Neuronal stem cell (in vitro differentiated cells): Measurements from ENCODE around the gene PCTP.

Experiments used
- DNase-seq: peaks from one replicate; pipeline ENCODE4 v3.0.0-alpha.2; 2013; ENCODE audit warnings: low spot score
- H2AFZ ChIP-seq: one replicate; pipeline ENCODE4 v1.6.1; 2013; ENCODE audit warnings: mild to moderate bottlenecking, low read length, inconsistent platforms
- H2AK5ac ChIP-seq: 2 replicates; pipeline ENCODE4 v1.6.1; 2013; ENCODE audit warnings: low read depth, mild to moderate bottlenecking, inconsistent platforms, low read length, moderate library complexity, mixed read lengths
- H2BK120ac ChIP-seq: 2 replicates; pipeline ENCODE4 v1.6.1; 2013; ENCODE audit warnings: low read depth, mild to moderate bottlenecking, inconsistent platforms, low read length, moderate library complexity, mixed read lengths
- H2BK12ac ChIP-seq: one replicate; pipeline ENCODE4 v1.6.1; 2013; ENCODE audit warnings: low read length, inconsistent platforms
- H2BK15ac ChIP-seq: 2 replicates; pipeline ENCODE4 v1.6.1; 2013; ENCODE audit warnings: mild to moderate bottlenecking, low read length, inconsistent platforms, mixed read lengths
- H2BK5ac ChIP-seq: one replicate; pipeline ENCODE4 v1.6.1; 2013; ENCODE audit warnings: inconsistent platforms, mild to moderate bottlenecking, low read length, moderate library complexity
- H3K14ac ChIP-seq: one replicate; pipeline ENCODE4 v1.6.1; 2013; ENCODE audit warnings: low read length, inconsistent platforms
- H3K18ac ChIP-seq: 2 replicates; pipeline ENCODE4 v1.6.1; 2013; ENCODE audit warnings: low read length, inconsistent platforms
- H3K23ac ChIP-seq: 2 replicates; pipeline ENCODE4 v1.6.1; 2013; ENCODE audit warnings: low read depth, mild to moderate bottlenecking, mixed read lengths, low read length, inconsistent platforms; ENCODE audit not compliant: poor library complexity
- H3K27ac ChIP-seq: replicated peaks from 3 replicates; pipeline ENCODE4 v1.5.1; 2013; ENCODE audit warnings: low read length, inconsistent platforms
- H3K27me3 ChIP-seq, 3 experiments: 2 replicates each; pipeline ENCODE4 v1.6.1; 2013; ENCODE audit warnings: low read length in 3 of 3, mild to moderate bottlenecking in 2 of 3, inconsistent platforms in 1 of 3, low read depth in 1 of 3, mixed read lengths in 1 of 3, moderate library complexity in 1 of 3; ENCODE audit not compliant: control insufficient read depth in 3 of 3, insufficient read depth in 3 of 3
- H3K36me3 ChIP-seq, 2 donors: replicated peaks in 1 of 2; 2 replicates each; pipeline ENCODE4 v1.6.1; 2013; ENCODE audit warnings: low read length in 2 of 2; ENCODE audit not compliant: control insufficient read depth in 2 of 2, insufficient read depth in 2 of 2
- H3K4ac ChIP-seq: 2 replicates; pipeline ENCODE4 v1.6.1; 2013; ENCODE audit warnings: inconsistent platforms, mild to moderate bottlenecking, low read length, moderate library complexity
- H3K4me1 ChIP-seq, 2 donors: 1 replicate in 1 of 2; 2 replicates in 1 of 2; pipeline ENCODE4 v1.6.1; 2013; ENCODE audit warnings: low read length in 2 of 2, low read depth in 1 of 2; ENCODE audit not compliant: control insufficient read depth in 2 of 2, insufficient read depth in 1 of 2
- H3K4me2 ChIP-seq: one replicate; pipeline ENCODE4 v1.6.1; 2013; ENCODE audit warnings: mild to moderate bottlenecking, low read length, inconsistent platforms; ENCODE audit not compliant: insufficient read depth, poor library complexity, severe bottlenecking
- H3K4me3 ChIP-seq, 2 donors: 2 replicates each; pipeline ENCODE4 v1.5.1; 2013; ENCODE audit warnings: low read length in 2 of 2, mild to moderate bottlenecking in 2 of 2, inconsistent platforms in 1 of 2, moderate library complexity in 1 of 2
- H3K79me1 ChIP-seq: one replicate; pipeline ENCODE4 v1.6.1; 2013; ENCODE audit warnings: low read depth, mild to moderate bottlenecking, inconsistent platforms, low read length, moderate library complexity
- H3K9ac ChIP-seq: one replicate; pipeline ENCODE4 v1.6.1; 2013; ENCODE audit warnings: mild to moderate bottlenecking, low read depth, low read length, inconsistent platforms; ENCODE audit not compliant: poor library complexity
- H3K9me3 ChIP-seq, 2 donors: replicated peaks in 1 of 2; 2 replicates each; pipeline versions ENCODE3 to v1.6.1; 2013; ENCODE audit warnings: low read length in 2 of 2, mild to moderate bottlenecking in 2 of 2, inconsistent platforms in 1 of 2, low read depth in 1 of 2, mixed read lengths in 1 of 2, moderate library complexity in 1 of 2; ENCODE audit not compliant: control insufficient read depth in 2 of 2, insufficient read depth in 1 of 2
- H4K8ac ChIP-seq: one replicate; pipeline ENCODE4 v1.6.1; 2013; ENCODE audit warnings: low read depth, mild to moderate bottlenecking, inconsistent platforms, low read length, moderate library complexity
- H4K91ac ChIP-seq: one replicate; pipeline ENCODE4 v1.6.1; 2013; ENCODE audit warnings: low read length, low read depth, mild to moderate bottlenecking, inconsistent platforms; ENCODE audit not compliant: poor library complexity
- WGBS, 2 donors: extraction: QIAGEN DNeasy Blood & Tissue Kit; methylation state at CpG; one replicate each; pipeline ENCODE4 v1.1.7; 2013; ENCODE audit warnings: missing lambda C conversion rate in 2 of 2, mixed read lengths in 1 of 2; ENCODE audit not compliant: insufficient read length in 2 of 2, insufficient replicate concordance in 1 of 2; ENCODE audit errors: extremely low coverage in 2 of 2; 5-methylcytosine and 5-hydroxymethylcytosine counted together

PCTP gene

DNA sequence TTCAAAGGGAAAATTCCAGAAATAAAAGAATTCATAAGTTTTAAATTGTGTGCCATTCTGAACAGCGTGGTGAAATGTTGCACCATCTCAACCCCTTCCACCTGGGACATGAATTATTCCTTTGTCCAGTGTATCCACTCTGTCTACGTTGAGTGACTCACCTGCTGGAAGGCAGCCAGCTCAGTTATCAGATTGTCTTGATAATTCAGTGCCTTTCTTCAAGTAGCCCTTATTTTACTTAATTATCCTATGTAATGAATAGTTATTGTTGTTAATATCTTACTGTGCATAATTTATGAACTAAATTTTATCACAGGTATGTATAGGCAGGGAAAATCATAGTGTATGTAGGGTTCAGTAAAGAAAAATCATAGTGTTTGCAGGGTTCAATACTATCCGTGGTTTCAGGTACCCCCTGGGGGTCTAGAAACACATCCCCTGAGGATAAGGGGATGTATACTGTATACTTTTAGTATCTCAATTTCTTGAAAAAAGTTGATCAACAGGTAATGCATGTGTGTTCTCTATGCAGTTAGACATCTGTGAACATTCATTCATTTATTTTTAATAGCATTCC lies 7.7 kb upstream of the PCTP start:
- no peak overlapping the region for H3K23ac ChIP-seq
- H3K27ac ChIP-seq: no peak overlapping the region
- no peak overlapping the region for H2BK12ac ChIP-seq
- H3K9me3 ChIP-seq: no peaks in the 10 kb centered on the region
- no peak overlapping the region for H2BK120ac ChIP-seq
- no peak overlapping the region for H2AFZ ChIP-seq
- H3K18ac ChIP-seq: no peak overlapping the region
- H3K14ac ChIP-seq: no peak overlapping the region
- no peaks in the 10 kb centered on the region for H3K4me1 ChIP-seq
- no peaks in the 10 kb centered on the region for H3K36me3 ChIP-seq
- H2AK5ac ChIP-seq: no peak overlapping the region
- H3K79me1 ChIP-seq: no peaks in the 10 kb centered on the region
- H4K8ac ChIP-seq: no peak overlapping the region
- H3K9ac ChIP-seq: no peak overlapping the region
- DNase-seq: no peak
- H3K4me2 ChIP-seq: no peak overlapping the region
- no peak overlapping the region for H2BK5ac ChIP-seq
- no peak overlapping the region for H3K4me3 ChIP-seq
- H3K4ac ChIP-seq: no peak overlapping the region
- peaks cover 0 to 10% (median 0%) of the 10 kb centered on the region in 3 experiments for H3K27me3 ChIP-seq
- H4K91ac ChIP-seq: no peak overlapping the region
- H2BK15ac ChIP-seq: no peak overlapping the region
- no CpG with 5 or more reads among the region's 3 CpGs for WGBS, 2 donors

DNA sequence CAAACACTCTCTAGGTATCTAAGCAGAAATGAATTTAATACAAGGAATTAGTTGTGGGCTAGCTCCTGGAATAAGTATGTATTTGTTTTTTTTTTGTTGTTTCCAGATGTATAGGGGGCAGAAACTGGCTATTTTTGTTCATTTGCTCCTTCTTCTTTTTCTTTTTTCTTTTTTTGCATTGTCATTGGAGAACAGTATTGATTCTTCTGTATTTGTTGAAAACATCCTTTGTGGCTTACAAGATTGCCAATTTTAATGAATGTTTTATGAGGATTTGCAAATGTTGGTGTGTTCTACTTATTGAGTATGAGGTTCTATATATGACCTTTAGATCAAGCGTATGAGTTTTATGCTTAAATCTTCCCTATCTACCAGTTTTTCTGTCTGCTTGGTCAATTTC lies 5.6 kb upstream of the PCTP start:
- H2BK120ac ChIP-seq: no peak overlapping the region
- H3K4me3 ChIP-seq: no peak overlapping the region
- no peak overlapping the region for H4K91ac ChIP-seq
- H3K14ac ChIP-seq: no peak overlapping the region
- H2BK15ac ChIP-seq: no peak overlapping the region
- no peak overlapping the region for H3K4me2 ChIP-seq
- no peak overlapping the region for H3K27ac ChIP-seq
- DNase-seq: no peak
- no peak overlapping the region for H2AK5ac ChIP-seq
- no peak overlapping the region for H2BK5ac ChIP-seq
- no peak overlapping the region for H3K9ac ChIP-seq
- H3K27me3 ChIP-seq: peaks cover 0 to 14% (median 0%) of the 10 kb centered on the region in 3 experiments
- no peak overlapping the region for H2AFZ ChIP-seq
- no peak overlapping the region for H2BK12ac ChIP-seq
- no CpG with 5 or more reads among the region's 1 CpG for WGBS, 2 donors
- H3K36me3 ChIP-seq: no peaks in the 10 kb centered on the region
- no peak overlapping the region for H3K18ac ChIP-seq
- H3K23ac ChIP-seq: no peak overlapping the region
- no peak overlapping the region for H4K8ac ChIP-seq
- H3K79me1 ChIP-seq: no peaks in the 10 kb centered on the region
- no peaks in the 10 kb centered on the region for H3K4me1 ChIP-seq
- H3K9me3 ChIP-seq: no peaks in the 10 kb centered on the region
- no peak overlapping the region for H3K4ac ChIP-seq

DNA sequence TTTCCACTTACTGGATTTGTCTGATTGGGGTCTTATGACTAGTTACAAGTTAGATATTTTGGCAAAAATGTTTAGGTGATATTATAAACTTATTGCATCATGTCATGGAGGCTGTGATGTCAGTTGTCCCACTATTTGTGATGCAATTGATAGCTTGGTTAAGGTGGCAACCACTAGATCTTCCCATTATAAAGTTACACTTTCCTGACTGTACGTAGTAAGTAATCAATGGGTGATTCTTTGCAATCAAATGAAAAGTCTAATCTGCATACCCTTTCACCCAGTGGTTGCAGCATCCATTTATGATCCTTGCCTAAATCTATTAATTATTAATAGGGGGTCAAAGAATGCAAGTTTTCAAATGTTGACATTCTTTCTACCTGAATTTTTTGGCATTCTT lies 4.4 kb upstream of the PCTP start:
- Histone ChIP-seq H2AFZ (no peak overlapping the region), H3K9ac (no peak overlapping the region), H3K4me2 (no peak overlapping the region), H3K18ac (no peak overlapping the region), H3K4me1 (peaks cover 0 to 2% of the 10 kb centered on the region in 2 donors), H2BK12ac (no peak overlapping the region), H4K91ac (no peak overlapping the region), H3K9me3 (no peaks in the 10 kb centered on the region), H2BK5ac (no peak overlapping the region), H3K27ac (no peak overlapping the region), H4K8ac (no peak overlapping the region), H3K36me3 (no peaks in the 10 kb centered on the region), H2BK120ac (no peak overlapping the region), H3K4me3 (no peak overlapping the region), H3K4ac (no peak overlapping the region), H3K23ac (no peak overlapping the region), H2BK15ac (no peak overlapping the region), H3K79me1 (no peaks in the 10 kb centered on the region), H3K14ac (no peak overlapping the region), H3K27me3 (peaks cover 0 to 14% (median 0%) of the 10 kb centered on the region in 3 experiments), H2AK5ac (no peak overlapping the region)
- no CpG with 5 or more reads among the region's 1 CpG for WGBS, 2 donors
- DNase-seq: no peak

DNA sequence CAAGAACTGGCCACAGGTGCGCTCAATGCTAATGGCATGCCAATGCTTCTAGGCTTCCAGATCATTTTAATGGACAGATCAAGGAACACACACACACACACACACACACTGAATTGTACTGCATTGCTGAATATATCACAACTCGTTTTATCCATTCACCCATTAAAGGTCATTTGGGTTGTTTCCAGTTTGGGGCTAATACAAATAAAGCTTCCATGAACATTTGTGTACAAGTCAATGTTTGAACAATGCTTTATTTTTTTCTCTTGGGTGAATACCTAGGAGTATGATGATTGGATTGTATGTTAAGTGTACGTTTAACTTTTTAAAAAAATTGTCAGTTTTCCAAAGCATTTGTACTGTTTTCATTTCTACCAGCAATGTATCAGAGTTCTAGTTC lies 3.6 kb upstream of the PCTP start:
- Histone ChIP-seq H3K14ac (no peak overlapping the region), H3K9me3 (no peaks in the 10 kb centered on the region), H2BK12ac (no peak overlapping the region), H3K27ac (no peak overlapping the region), H3K4me1 (peaks cover 5 to 6% of the 10 kb centered on the region in 2 donors), H3K23ac (no peak overlapping the region), H2BK15ac (no peak overlapping the region), H3K18ac (no peak overlapping the region), H3K79me1 (no peaks in the 10 kb centered on the region), H4K91ac (no peak overlapping the region), H4K8ac (no peak overlapping the region), H3K9ac (no peak overlapping the region), H3K4me3 (no peak overlapping the region), H2AFZ (no peak overlapping the region), H2BK5ac (no peak overlapping the region), H2BK120ac (no peak overlapping the region), H2AK5ac (no peak overlapping the region), H3K4ac (no peak overlapping the region), H3K27me3 (peaks cover 0 to 14% (median 0%) of the 10 kb centered on the region in 3 experiments), H3K4me2 (no peak overlapping the region), H3K36me3 (no peaks in the 10 kb centered on the region)
- DNase-seq: no peak
- WGBS, 2 donors: no CpG with 5 or more reads among the region's 3 CpGs
